GM19025 (cell line): Measurements from ENCODE around the gene ENGASE.
"Not testable (repeated sequence)": the region's sequence is repeated elsewhere in the genome, so short reads cannot be mapped to it uniquely, and the experiment has no call there.

ENCODE experiments used
- ATAC-seq: cut with Tn5 transposase; IDR thresholded peaks from one replicate; pipeline ENCODE4 v1.9.1; 2021; ENCODE audit warnings: mild to moderate bottlenecking, low read depth, moderate library complexity; ENCODE audit not compliant: unreplicated experiment

Gene ENGASE

GRCh38 chr17:79050551-79050950, 24.1 kb upstream of the ENGASE start:
- ATAC-seq, result no peak

DNA sequence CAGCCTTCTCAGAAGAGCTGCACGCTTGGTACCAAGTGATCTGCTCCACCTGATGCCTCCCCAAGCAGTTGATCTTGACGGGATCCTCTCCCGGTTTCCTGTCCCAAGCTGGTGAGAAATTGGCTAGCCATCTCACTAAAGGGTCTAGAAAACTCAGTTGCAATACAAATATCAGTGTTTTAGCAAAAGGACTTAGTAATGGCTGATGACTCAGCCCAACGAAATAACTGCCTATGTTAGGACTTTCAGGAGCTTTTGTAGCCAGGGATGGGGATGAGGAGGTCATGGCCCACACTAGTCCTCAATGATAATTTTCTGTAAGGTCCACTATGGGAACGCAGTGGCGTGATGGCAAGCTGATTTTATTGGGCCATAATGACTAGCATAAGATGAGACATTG, 23.3 kb upstream of the ENGASE start:
- ATAC-seq, result no peak

GRCh38 chr17:79052131-79052530, 22.5 kb upstream of the ENGASE start:
- no peak for ATAC-seq

- no peak for ATAC-seq
These were observed 21.2 kb upstream of the ENGASE start for GRCh38 chr17:79053251-79053925.

DNA sequence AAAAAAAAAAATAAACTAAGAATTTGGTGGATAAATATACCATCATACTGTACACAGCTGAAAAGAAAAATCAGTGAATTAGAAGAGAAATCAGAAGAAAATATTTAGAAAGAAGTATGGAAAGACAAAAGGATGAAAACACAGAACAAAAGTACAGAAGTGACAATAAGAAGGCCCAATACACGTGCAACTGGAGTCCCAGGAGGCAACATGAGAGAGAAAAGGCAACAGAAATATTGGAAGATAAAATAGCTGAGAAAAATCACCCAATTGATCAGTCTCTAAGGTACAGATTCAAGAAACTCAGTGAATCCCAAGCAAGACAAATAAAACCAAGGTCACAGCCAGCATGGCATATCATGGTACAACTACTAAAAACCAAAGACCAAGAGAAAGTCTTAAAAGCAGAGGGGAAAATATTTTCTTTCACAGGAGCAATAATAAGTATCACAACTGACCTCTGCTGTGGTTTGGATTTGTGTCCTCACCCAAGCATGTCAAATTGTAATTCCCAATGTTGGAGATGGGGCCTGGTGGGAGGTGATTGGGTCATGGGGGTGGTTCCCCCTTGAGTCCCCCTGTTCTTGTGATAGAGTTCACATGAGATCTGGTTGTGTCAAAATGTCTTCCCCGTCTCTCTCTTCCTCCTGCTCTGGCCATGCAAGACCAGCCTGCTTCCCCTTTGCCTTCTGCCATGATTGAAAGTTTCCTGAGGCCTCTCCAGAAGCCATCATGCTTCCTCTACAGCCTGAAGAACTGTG, 20.2 kb upstream of the ENGASE start:
- no peak for ATAC-seq

DNA sequence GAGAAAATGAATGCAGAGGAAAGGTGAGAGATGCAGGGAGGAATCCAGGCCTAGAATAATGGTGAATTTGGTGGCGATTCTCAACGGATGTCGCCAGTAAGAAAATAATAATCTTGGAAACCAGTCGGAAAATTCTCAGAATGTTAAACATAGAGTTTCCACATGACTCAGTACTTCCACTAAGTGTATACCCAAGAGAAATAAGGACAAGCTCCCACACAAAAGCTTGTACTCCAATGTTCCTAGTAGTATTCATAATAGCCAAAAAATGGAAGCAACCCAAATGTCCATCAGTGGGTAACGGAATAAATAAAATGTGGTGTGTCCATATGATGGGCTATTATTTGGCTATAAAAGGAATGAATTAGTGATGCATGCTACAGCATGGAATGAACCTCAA, 19.4 kb upstream of the ENGASE start:
- ATAC-seq, result no peak

DNA sequence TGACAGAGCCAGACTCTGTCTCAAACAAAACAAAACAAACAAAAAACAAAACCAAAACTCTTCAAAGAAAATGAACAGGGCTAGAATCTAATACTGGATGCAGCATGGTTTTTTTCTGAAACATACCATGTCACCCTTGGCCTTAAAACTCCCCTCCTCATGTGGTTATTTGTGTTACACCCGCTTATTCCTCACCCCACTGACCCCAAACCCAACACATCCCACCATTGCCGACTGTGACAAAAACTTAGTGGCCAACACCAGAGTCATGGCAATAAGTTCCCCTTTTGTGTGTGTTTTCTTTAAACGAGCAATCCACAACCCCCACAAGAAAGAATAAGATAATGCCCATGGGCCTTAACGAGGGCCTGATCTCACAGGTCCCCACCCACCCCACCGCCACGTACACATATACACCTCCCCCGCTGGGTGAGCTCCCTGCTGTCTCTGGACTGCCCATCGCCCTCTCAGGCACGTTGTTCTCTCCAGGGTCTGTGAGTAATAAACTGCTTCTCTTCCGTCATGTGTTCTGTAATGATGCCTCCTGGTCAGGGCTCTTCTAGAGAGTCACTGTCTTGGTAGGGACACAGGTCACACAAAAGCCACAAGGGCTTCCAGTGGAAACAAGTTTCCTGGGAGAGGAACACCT, 16.8 kb upstream of the ENGASE start:
- no peak for ATAC-seq

DNA sequence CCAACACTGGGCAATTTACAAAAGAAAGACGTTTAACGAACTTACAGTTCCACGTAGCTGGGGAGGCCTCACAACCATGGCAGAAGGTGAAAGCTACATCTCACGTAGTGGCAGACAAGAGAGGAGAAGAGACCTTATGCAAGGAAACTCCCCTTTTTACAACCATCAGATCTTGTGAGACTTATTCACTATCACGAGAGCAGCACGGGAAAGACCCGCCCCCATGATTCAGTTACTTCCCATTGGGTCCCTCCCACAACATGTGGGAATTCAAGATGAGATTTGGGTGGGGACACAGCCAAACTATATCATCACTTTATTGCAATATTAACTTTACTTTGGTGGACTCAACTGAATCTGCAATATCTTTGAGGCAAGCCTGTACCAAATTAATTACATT, 11.9 kb upstream of the ENGASE start:
- ATAC-seq, result no peak

DNA sequence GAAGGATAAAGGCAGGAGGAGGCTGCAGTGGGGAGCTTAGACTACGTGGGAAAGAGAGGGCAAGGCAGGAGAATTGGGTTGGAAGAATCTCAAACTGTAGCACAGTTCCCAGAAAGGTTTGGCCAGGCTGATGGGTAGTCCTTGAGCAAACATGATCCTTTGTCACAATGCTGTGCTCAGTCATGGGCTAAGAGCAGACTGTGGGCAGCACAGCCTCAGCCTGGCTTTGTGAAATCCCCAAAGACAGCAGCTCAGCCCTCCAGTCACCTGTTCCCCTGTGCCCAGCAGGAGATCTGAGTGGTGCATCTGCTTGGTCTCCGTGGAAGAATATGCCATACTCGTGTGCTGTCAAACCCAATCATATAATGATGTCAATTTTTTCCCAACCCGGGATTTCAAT, 10.6 kb upstream of the ENGASE start:
- ATAC-seq, result no peak

GRCh38 chr17:79065105-79065670, 9.4 kb upstream of the ENGASE start:
- no peak for ATAC-seq

GRCh38 chr17:79066963-79067362, 7.7 kb upstream of the ENGASE start:
- ATAC-seq, result no peak

DNA sequence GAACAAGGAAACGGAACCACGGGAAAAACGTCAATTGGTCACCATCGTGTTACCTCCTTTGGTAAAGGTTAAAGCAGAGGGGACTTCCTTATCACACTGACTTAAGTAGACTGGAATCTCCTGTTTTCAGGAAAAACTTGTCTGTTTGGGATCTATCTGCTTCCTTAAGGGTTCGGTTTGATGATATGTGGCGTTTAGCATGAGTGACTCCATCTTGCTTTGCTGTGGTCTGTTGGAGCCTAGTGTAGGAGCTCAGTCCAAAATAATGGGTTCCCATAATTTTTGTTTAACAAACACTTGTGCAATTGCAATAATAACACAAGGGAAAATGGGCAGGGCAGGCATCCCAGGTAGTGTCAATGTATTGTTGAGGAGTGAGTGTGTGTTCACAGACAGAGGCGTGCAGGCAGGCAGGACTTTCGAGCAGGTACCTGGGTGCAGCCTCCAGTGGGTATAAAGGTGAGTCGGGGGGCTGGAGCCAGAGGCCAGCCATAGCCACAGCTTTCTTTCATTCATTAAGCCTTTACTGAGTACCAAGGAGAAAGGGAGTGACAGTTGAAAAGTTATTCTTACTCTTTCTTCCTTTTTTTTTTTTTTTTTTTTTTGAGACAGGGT, 4.3 kb upstream of the ENGASE start:
- no peak for ATAC-seq

- ATAC-seq, result no peak
These were observed 3.4 kb upstream of the ENGASE start for GRCh38 chr17:79071161-79071740.

- ATAC-seq, result no peak
These were observed 2.1 kb upstream of the ENGASE start for GRCh38 chr17:79072544-79072943.

GRCh38 chr17:79073016-79073705, 1.5 kb upstream of the ENGASE start:
- ATAC-seq, result no peak

DNA sequence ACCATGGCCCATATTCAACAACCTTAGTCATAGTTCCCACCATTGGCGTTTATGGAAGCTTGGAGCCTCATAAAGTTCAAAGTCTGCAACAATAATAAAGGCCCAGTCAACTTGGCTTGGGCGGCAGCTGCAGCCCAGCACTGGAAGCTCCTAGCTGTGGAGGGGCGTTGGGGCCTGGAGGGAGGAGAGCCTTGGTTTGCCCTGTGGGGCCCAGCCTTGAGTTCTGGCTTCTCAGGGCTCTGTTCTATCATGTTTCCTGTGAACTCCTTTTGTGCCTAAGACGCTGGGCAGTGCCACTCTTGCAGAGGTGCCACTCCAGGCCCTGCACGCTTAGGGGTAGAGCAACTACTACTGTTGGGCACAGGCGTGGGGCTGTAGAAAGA, 927 bp upstream of the ENGASE start:
- ATAC-seq, result no peak

DNA sequence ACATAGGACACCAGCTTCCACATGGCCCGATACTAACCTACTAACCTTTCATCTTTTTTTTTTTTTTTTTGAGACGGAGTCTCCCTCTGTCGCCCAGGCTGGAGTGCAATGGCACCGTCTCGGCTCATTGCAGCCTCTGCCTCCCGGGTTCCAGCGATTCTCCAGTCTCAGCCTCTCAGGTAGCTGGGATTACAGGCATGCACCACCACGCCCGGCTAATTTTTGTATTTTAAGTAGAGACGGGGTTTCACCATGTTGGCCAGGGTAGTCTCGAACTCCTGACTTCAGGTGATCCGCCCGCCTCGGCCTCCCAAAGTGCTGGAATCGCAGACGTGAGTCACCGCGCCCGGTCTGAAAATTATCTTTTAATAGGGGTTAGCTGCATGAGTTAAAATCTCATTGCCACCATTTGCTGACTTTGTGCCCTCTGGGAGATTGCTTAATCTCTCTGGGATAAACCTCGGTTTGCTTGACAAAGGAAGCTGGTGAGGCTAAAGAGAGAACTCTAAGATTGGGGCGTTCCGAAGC, 439 bp upstream of the ENGASE start:
- ATAC-seq, result not testable (repeated sequence)

DNA sequence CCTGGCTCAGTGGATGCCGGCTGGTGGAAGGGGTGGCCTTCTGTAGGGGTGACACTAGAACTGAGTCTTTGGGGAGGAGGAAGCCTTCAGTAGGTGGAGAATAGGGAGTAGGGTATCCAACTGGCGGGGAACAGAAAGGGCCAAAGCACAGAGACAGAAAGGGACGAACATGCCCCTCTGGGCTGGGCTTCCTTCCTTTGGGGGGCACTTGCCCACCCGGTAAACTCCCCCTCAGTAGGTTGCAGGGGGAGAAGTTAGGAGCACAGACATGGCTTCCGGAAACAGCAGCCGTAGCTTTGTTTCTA, 774 bp downstream of the ENGASE start:
- ATAC-seq, result no peak

GRCh38 chr17:79075861-79076406, 1.3 kb downstream of the ENGASE start:
- no peak for ATAC-seq

- no peak for ATAC-seq
These were observed 3.0 kb downstream of the ENGASE start for GRCh38 chr17:79077587-79077986.
